Tibial nerve (tissue), 4 donors: ENCODE results near the gene NID2. TPM values are rescaled to one million over a fixed set of nuclear protein-coding genes. Genes with fewer than 3 reads are reported as not detected.
A peak's percentile ranks its signal among the peaks of the same experiment; 100 is the strongest.

Experiments used
- DNase-seq, 2 donors: peaks; one replicate each; pipeline ENCODE4 v3.0.0-alpha.2; 2019; ENCODE audit warnings: low spot score in 2 of 2
- H3K27ac ChIP-seq, 4 donors: fragments of 200-600 bp; sonication (generic) in 3 of 4; one replicate each; pipeline ENCODE4 v1.5.1; 2017 to 2019; ENCODE audit warnings: mild to moderate bottlenecking in 1 of 4
- H3K27me3 ChIP-seq, 2 donors: fragments of 200-600 bp; sonication (generic) in 1 of 2; one replicate each; pipeline versions ENCODE4 v1.5.1 to v1.6.0; 2017 to 2019
- H3K36me3 ChIP-seq, 3 donors: fragments of 200-600 bp; sonication (generic); one replicate each; pipeline ENCODE4 v1.5.1; 2018 to 2019
- H3K4me1 ChIP-seq, 4 donors: fragments of 200-600 bp; sonication (generic) in 3 of 4; one replicate each; pipeline ENCODE4 v1.5.1; 2017 to 2019
- H3K4me3 ChIP-seq, 4 donors: fragments of 200-600 bp; sonication (generic) in 3 of 4; one replicate each; pipeline ENCODE4 v1.5.1; 2017 to 2019; ENCODE audit warnings: mild to moderate bottlenecking in 1 of 4, moderate library complexity in 1 of 4
- H3K9me3 ChIP-seq, 4 donors: fragments of 200-600 bp; sonication (generic) in 3 of 4; one replicate each; pipeline ENCODE4 v1.5.1; 2017 to 2019
- EP300 ChIP-seq, 2 donors: sonication (generic); formaldehyde crosslinking; IDR thresholded peaks; one replicate each; pipeline ENCODE4 v1.6.1; 2017; ENCODE audit warnings: antibody characterized with exemption in 2 of 2, mild to moderate bottlenecking in 1 of 2
- POLR2A ChIP-seq, 2 donors: fragments of 450-650 bp; IDR thresholded peaks; one replicate each; pipeline ENCODE4 v1.6.1; 2017; ENCODE audit warnings: antibody characterized with exemption in 2 of 2, mild to moderate bottlenecking in 2 of 2, moderate library complexity in 2 of 2
- WGBS, 2 donors: methylation state at CpG; one replicate each; pipeline ENCODE4 v1.1.5; 2018; 5-methylcytosine and 5-hydroxymethylcytosine counted together
- total RNA-seq, 4 donors: library from RNA; depleted of rRNA; stranded (reverse); fragments of >200 nt; gene quantifications; one replicate each; pipeline ENCODE4 v1.1.0, GENCODE V29; 2016
- TF ChIP-seq, protein P1 (sequence below), 5 experiments: fragments of 200-600 bp in 3 of 5; fragments of 450-650 bp in 2 of 5; sonication (generic) in 3 of 5; IDR thresholded peaks; one replicate each; pipeline ENCODE4 v1.5.1; 2016 to 2019; ENCODE audit warnings: antibody characterized with exemption in 5 of 5, mild to moderate bottlenecking in 3 of 5, moderate library complexity in 2 of 5

NID2 gene
- total RNA-seq, 4 donors from 2014 or later: 61.4 to 90.0 (median 79.4) TPM

DNA sequence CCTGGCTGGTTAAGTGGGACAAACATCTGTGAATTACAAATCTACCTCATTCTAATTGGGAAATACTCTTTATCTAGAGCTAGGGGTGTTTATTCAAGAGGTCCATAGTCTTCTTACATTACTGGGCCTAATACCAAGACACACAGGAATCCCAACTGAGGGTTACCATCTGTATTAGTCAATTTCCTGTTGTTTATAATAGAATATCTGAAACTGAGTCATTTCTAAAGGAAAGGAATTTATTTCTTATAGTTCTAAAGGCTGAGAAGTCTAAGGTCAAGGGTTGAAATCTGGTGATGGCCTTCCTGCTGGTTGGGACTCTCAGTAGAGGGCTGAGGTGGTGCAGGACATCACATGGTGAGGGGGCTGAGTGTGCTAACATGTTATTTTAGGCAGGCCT is 43.5 kb downstream of the NID2 start:
- Histone ChIP-seq H3K36me3 (peaks cover 0 to 53% (median 2%) of the 10 kb centered on the region in 3 donors), H3K4me1 (peaks cover 0 to 63% (median 6%) of the 10 kb centered on the region in 4 donors), H3K4me3 (no peak overlapping the region), H3K27me3 (no peaks in the 10 kb centered on the region), H3K9me3 (no peaks in the 10 kb centered on the region), H3K27ac (peak overlapping the region in 2 of 4 donors; percentile 21 to 51)
- TF ChIP-seq, protein P1, sequence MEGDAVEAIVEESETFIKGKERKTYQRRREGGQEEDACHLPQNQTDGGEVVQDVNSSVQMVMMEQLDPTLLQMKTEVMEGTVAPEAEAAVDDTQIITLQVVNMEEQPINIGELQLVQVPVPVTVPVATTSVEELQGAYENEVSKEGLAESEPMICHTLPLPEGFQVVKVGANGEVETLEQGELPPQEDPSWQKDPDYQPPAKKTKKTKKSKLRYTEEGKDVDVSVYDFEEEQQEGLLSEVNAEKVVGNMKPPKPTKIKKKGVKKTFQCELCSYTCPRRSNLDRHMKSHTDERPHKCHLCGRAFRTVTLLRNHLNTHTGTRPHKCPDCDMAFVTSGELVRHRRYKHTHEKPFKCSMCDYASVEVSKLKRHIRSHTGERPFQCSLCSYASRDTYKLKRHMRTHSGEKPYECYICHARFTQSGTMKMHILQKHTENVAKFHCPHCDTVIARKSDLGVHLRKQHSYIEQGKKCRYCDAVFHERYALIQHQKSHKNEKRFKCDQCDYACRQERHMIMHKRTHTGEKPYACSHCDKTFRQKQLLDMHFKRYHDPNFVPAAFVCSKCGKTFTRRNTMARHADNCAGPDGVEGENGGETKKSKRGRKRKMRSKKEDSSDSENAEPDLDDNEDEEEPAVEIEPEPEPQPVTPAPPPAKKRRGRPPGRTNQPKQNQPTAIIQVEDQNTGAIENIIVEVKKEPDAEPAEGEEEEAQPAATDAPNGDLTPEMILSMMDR (IDR thresholded peaks at IDR 0.05): no peak
- TF ChIP-seq POLR2A (IDR thresholded peaks at IDR 0.05): no peak
- TF ChIP-seq EP300 (IDR thresholded peaks at IDR 0.05): no peak
- DNase-seq: no peak

DNA sequence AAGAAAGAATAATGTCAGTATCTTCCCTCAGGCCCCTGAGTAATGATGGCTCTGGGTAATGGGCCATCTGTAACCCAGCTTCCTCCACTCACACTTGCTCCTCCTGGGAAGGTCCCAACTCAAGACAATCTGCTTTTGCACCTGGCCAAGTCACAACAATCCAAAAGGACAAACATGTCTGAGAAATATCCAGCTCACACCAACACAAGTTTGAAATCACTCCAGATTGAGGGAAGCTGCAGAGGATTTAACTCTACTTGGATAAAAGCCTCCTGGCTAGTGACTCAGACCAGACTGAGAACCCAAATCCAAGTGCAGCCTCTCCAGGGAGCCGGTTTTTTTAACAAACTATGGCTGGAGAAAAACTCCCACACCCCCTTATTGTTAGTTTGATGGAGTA is 45.3 kb downstream of the NID2 start:
- Histone ChIP-seq H3K36me3 (peaks cover 0 to 58% (median 2%) of the 10 kb centered on the region in 3 donors), H3K9me3 (no peaks in the 10 kb centered on the region), H3K27me3 (no peaks in the 10 kb centered on the region), H3K4me1 (peaks cover 0 to 71% (median 6%) of the 10 kb centered on the region in 4 donors), H3K4me3 (no peak overlapping the region), H3K27ac (peak overlapping the region in 1 of 4 donors; percentile 42)
- TF ChIP-seq, protein P1 (IDR thresholded peaks at IDR 0.05): no peak
- TF ChIP-seq POLR2A (IDR thresholded peaks at IDR 0.05) (no peak), EP300 (IDR thresholded peaks at IDR 0.05) (no peak)
- no peak for DNase-seq
- WGBS, 2 donors: 0 to 48% methylated on average over 1 of the region's 1 CpG

GRCh38 chr14:52021957-52022600 is 46.8 kb downstream of the NID2 start:
- peaks cover 0 to 50% (median 0%) of the 10 kb centered on the region in 3 donors for H3K36me3 ChIP-seq
- H3K4me3 ChIP-seq: no peak overlapping the region
- peak overlapping the region in 1 of 4 donors; percentile 54 for H3K27ac ChIP-seq
- H3K9me3 ChIP-seq: no peaks in the 10 kb centered on the region
- peaks cover 0 to 79% (median 6%) of the 10 kb centered on the region in 4 donors for H3K4me1 ChIP-seq
- TF ChIP-seq, protein P1 (IDR thresholded peaks at IDR 0.05): no peak
- TF ChIP-seq POLR2A (IDR thresholded peaks at IDR 0.05) (no peak), EP300 (IDR thresholded peaks at IDR 0.05) (no peak)
- 46 to 67% methylated on average over 6 of the region's 6 CpGs for WGBS, 2 donors
- DNase-seq: no peak
- no peaks in the 10 kb centered on the region for H3K27me3 ChIP-seq

- no peak for DNase-seq
- no peak for TF ChIP-seq POLR2A (IDR thresholded peaks at IDR 0.05)
- TF ChIP-seq EP300 (IDR thresholded peaks at IDR 0.05): no peak
- TF ChIP-seq, protein P1 (IDR thresholded peaks at IDR 0.05): no peak
- Histone ChIP-seq H3K4me1 (peaks cover 0 to 76% (median 5%) of the 10 kb centered on the region in 4 donors), H3K4me3 (no peak overlapping the region), H3K27me3 (no peaks in the 10 kb centered on the region), H3K27ac (peak overlapping the region in 2 of 4 donors; percentile 54 to 57), H3K36me3 (peaks cover 0 to 42% (median 0%) of the 10 kb centered on the region in 3 donors), H3K9me3 (no peaks in the 10 kb centered on the region)
- 48 to 52% methylated on average over 7 of the region's 7 CpGs for whole genome bisulfite sequencing, 2 donors
Measured at GRCh38 chr14:52020866-52021717, 47.8 kb downstream of the NID2 start.
